MM.1S (cell line): ENCODE results near the gene THADA.
A peak's percentile ranks its signal among the peaks of the same experiment; 100 is the strongest.
"Not testable (repeated sequence)": the region's sequence is repeated elsewhere in the genome, so short reads cannot be mapped to it uniquely, and the experiment has no call there.

Experiments used
- DNase-seq: peaks from one replicate; pipeline ENCODE4 v3.0.0-alpha.2; 2015
- H2AFZ ChIP-seq: fragments of 300-600 bp; sonication (generic); 2 replicates; pipeline ENCODE4 v1.6.0; 2016; ENCODE audit warnings: antibody characterized with exemption, low read length
- H3F3A ChIP-seq: fragments of 300-600 bp; sonication (generic); 2 replicates; pipeline ENCODE4 v1.6.1; 2016; ENCODE audit warnings: mild to moderate bottlenecking, antibody characterized with exemption, low read length, moderate library complexity, mixed read lengths; ENCODE audit not compliant: insufficient read depth
- H3K27ac ChIP-seq: fragments of 300-600 bp; sonication (generic); 2 replicates; pipeline ENCODE4 v1.5.1; 2016; ENCODE audit warnings: mild to moderate bottlenecking, low read length
- H3K27me3 ChIP-seq: fragments of 300-600 bp; sonication (generic); replicated peaks from 2 replicates; pipeline ENCODE4 v1.6.0; 2016; ENCODE audit warnings: low read length; ENCODE audit not compliant: insufficient read depth
- H3K36me3 ChIP-seq: fragments of 300-600 bp; sonication (generic); replicated peaks from 2 replicates; pipeline ENCODE4 v1.6.1; 2016; ENCODE audit warnings: mild to moderate bottlenecking, low read length, mixed read lengths; ENCODE audit not compliant: insufficient read depth
- H3K4me1 ChIP-seq: fragments of 300-600 bp; sonication (generic); 2 replicates; pipeline ENCODE4 v1.6.1; 2016; ENCODE audit warnings: low read length, mixed read lengths
- H3K4me2 ChIP-seq: fragments of 300-600 bp; sonication (generic); 2 replicates; pipeline ENCODE4 v1.6.0; 2016; ENCODE audit warnings: low read depth, low read length
- H3K4me3 ChIP-seq: fragments of 300-600 bp; sonication (generic); 2 replicates; pipeline ENCODE4 v1.5.1; 2016; ENCODE audit warnings: low read length, mixed read lengths
- H3K79me2 ChIP-seq: fragments of 300-600 bp; sonication (generic); 2 replicates; pipeline ENCODE4 v1.6.1; 2016; ENCODE audit warnings: mixed run types, low read length, mixed read lengths
- H3K9ac ChIP-seq: fragments of 300-600 bp; sonication (generic); 2 replicates; pipeline ENCODE4 v1.6.1; 2016; ENCODE audit warnings: low read length, mixed read lengths
- H3K9me2 ChIP-seq: fragments of 300-600 bp; sonication (generic); replicated peaks from 2 replicates; pipeline ENCODE4 v1.6.1; 2016; ENCODE audit warnings: mild to moderate bottlenecking, low read length, mixed read lengths; ENCODE audit not compliant: insufficient read depth
- H3K9me3 ChIP-seq: fragments of 300-600 bp; sonication (generic); replicated peaks from 2 replicates; pipeline ENCODE4 v1.6.1; 2016; ENCODE audit warnings: mild to moderate bottlenecking, low read length, mixed read lengths; ENCODE audit not compliant: insufficient read depth
- H4K20me1 ChIP-seq: fragments of 300-600 bp; sonication (generic); 2 replicates; pipeline ENCODE4 v1.6.1; 2016; ENCODE audit warnings: mild to moderate bottlenecking, low read length, moderate library complexity, mixed read lengths; ENCODE audit not compliant: insufficient read depth
- CTCF ChIP-seq: fragments of 300-600 bp; sonication (generic); IDR thresholded peaks from 2 replicates; pipeline ENCODE4 v1.5.1; 2016; ENCODE audit warnings: antibody characterized with exemption, low read length, mixed read lengths
- EZH2 ChIP-seq: fragments of 300-600 bp; sonication (generic); optimal IDR thresholded peaks from 2 replicates; pipeline ENCODE3; 2017; ENCODE audit warnings: low read depth, mild to moderate bottlenecking, antibody characterized with exemption, low read length, mixed read lengths
- EZH2phosphoT487 ChIP-seq: fragments of 300-600 bp; sonication (generic); IDR thresholded peaks from 2 replicates; pipeline ENCODE4 v1.6.1; 2018; ENCODE audit warnings: antibody characterized with exemption, low read length

THADA gene

GRCh38 chr2:43605851-43606250 is 10.0 kb upstream of the THADA start:
- Histone ChIP-seq H3K9ac (no peak overlapping the region), H2AFZ (no peak overlapping the region), H3K4me1 (no peaks in the 10 kb centered on the region), H3K4me2 (no peak overlapping the region), H3K9me3 (no peaks in the 10 kb centered on the region), H3F3A (no peaks in the 10 kb centered on the region), H3K36me3 (no peaks in the 10 kb centered on the region), H3K27ac (no peak overlapping the region), H3K9me2 (no peaks in the 10 kb centered on the region), H4K20me1 (no peaks in the 10 kb centered on the region), H3K79me2 (no peaks in the 10 kb centered on the region), H3K27me3 (no peaks in the 10 kb centered on the region), H3K4me3 (no peak overlapping the region)
- no peak for DNase-seq
- TF ChIP-seq EZH2, result no peak
- TF ChIP-seq CTCF, result no peak
- TF ChIP-seq EZH2phosphoT487, result no peak

- Histone ChIP-seq H3K4me1 (no peaks in the 10 kb centered on the region), H2AFZ (no peak overlapping the region), H3K27me3 (no peaks in the 10 kb centered on the region), H3K79me2 (no peaks in the 10 kb centered on the region), H3K9ac (no peak overlapping the region), H3F3A (no peaks in the 10 kb centered on the region), H3K9me3 (no peaks in the 10 kb centered on the region), H3K4me2 (no peak overlapping the region), H3K4me3 (no peak overlapping the region), H3K36me3 (no peaks in the 10 kb centered on the region), H4K20me1 (no peaks in the 10 kb centered on the region), H3K9me2 (no peaks in the 10 kb centered on the region), H3K27ac (no peak overlapping the region)
- peak; percentile 47 for DNase-seq
- no peak for TF ChIP-seq EZH2
- peak; percentile 49 for TF ChIP-seq CTCF
Observed at GRCh38 chr2:43605079-43605655, 9.3 kb upstream of the THADA start.

GRCh38 chr2:43604674-43605073 is 8.8 kb upstream of the THADA start:
- Histone ChIP-seq H3K9me2 (no peaks in the 10 kb centered on the region), H3K9me3 (no peaks in the 10 kb centered on the region), H3K4me3 (no peak overlapping the region), H4K20me1 (no peaks in the 10 kb centered on the region), H2AFZ (no peak overlapping the region), H3K9ac (no peak overlapping the region), H3F3A (no peaks in the 10 kb centered on the region), H3K79me2 (no peaks in the 10 kb centered on the region), H3K36me3 (no peaks in the 10 kb centered on the region), H3K4me2 (no peak overlapping the region), H3K27me3 (no peaks in the 10 kb centered on the region), H3K27ac (no peak overlapping the region), H3K4me1 (no peaks in the 10 kb centered on the region)
- no peak for DNase-seq
- TF ChIP-seq CTCF (no peak), EZH2phosphoT487 (no peak), EZH2 (no peak)

GRCh38 chr2:43600596-43600995 is 4.8 kb upstream of the THADA start:
- H3K4me2 ChIP-seq, H4K20me1 ChIP-seq, H3K36me3 ChIP-seq, H3K9me3 ChIP-seq, H3K9me2 ChIP-seq, DNase-seq, H3K27me3 ChIP-seq, H3K9ac ChIP-seq, H3K79me2 ChIP-seq, H3K4me1 ChIP-seq, H3F3A ChIP-seq, H2AFZ ChIP-seq, H3K4me3 ChIP-seq, H3K27ac ChIP-seq: not testable (repeated sequence)
